Ovary (tissue), 9 donors: ENCODE results near the gene IFT57. TPM values are rescaled to one million over a fixed set of nuclear protein-coding genes. Genes with fewer than 3 reads are reported as not detected.

Experiments used
- DNase-seq, 5 donors: peaks; one replicate each; pipeline ENCODE4 v3.0.0-alpha.2; 2019 to 2020
- H3K27ac ChIP-seq, 2 donors: fragments of 200-600 bp; one replicate each; pipeline versions ENCODE4 v1.5.1 to v1.8.0; 2019 to 2022
- H3K27me3 ChIP-seq: fragments of 200-600 bp; one replicate; pipeline ENCODE4 v1.8.0; 2022
- H3K36me3 ChIP-seq: fragments of 200-600 bp; sonication (generic); one replicate; pipeline ENCODE4 v1.5.1; 2019
- H3K4me1 ChIP-seq: one replicate; pipeline ENCODE4 v1.8.1; 2013; ENCODE audit warnings: mild to moderate bottlenecking, moderate library complexity; ENCODE audit not compliant: insufficient read depth
- H3K4me3 ChIP-seq: fragments of 200-600 bp; sonication (generic); one replicate; pipeline ENCODE4 v1.5.1; 2017
- H3K9me3 ChIP-seq, 2 donors: fragments of 200-600 bp in 1 of 2; sonication (generic) in 1 of 2; one replicate each; pipeline versions ENCODE4 v1.5.1 to v1.8.1; 2013 to 2019; ENCODE audit warnings: mild to moderate bottlenecking in 1 of 2, moderate library complexity in 1 of 2
- EP300 ChIP-seq: sonication (generic); formaldehyde crosslinking; IDR thresholded peaks from one replicate; pipeline ENCODE4 v1.6.1; 2017; ENCODE audit warnings: antibody characterized with exemption
- POLR2A ChIP-seq: fragments of 450-650 bp; IDR thresholded peaks from one replicate; pipeline ENCODE4 v1.6.1; 2017; ENCODE audit warnings: antibody characterized with exemption, mild to moderate bottlenecking, moderate library complexity
- WGBS, 3 donors: extraction: QIAGEN DNeasy Blood & Tissue Kit in 1 of 3; methylation state at CpG; one replicate each; pipeline versions ENCODE4 v1.1.5 to v1.1.7; 2013 to 2017; 5-methylcytosine and 5-hydroxymethylcytosine counted together
- intact Hi-C, 4 donors: fragments of 100-400 bp; cut with DNase I; formaldehyde crosslinking; loops; one replicate each; pipeline versions ENCODE4 v1.11.0 to v1.15.1; 2022 to 2023
- polyA plus RNA-seq, 2 donors: library from polyadenylated mRNA; stranded (reverse); fragments of 200-250 nt in 1 of 2; fragments of 350-450 nt in 1 of 2; fragmentation: Illumina TruSeq in 1 of 2; extraction: RNeasy Lipid Tissue Mini Kit (QIAGEN cat#74804) in 1 of 2; gene quantifications; one replicate each; pipeline ENCODE4 v1.2.3, GENCODE V29; 2013 to 2014
- total RNA-seq, 7 donors: library from RNA; depleted of rRNA in 2 of 7; stranded (reverse); fragments of >200 nt in 2 of 7; fragmentation: NEBNext Ultra II Directional in 3 of 7; extraction: Animal tissue kit (Norgen Biotek cat#: 25700) in 3 of 7; gene quantifications; one replicate each; pipeline versions ENCODE4 v1.1.0 to v1.2.4, GENCODE V29; 2016 to 2023
- TF ChIP-seq, protein P1 (sequence below), 3 donors: fragments of 450-650 bp in 2 of 3; fragments of 200-600 bp in 1 of 3; IDR thresholded peaks; one replicate each; pipeline versions ENCODE4 v1.5.1 to v1.8.0; 2016 to 2022; ENCODE audit warnings: antibody characterized with exemption in 3 of 3, mild to moderate bottlenecking in 1 of 3
- donor health status: DM: no; HTN: no; CAD: no; lungs with moderate emphysema.
- donor health status: DM: no; HTN: no; CAD: no.
- donor health status: Bipolar disorder and iron deficiency.
- donor health status: DM: yes; HTN: yes; CAD: no.
- donor health status: DM: no; HTN: no; CAD: no.
- donor health status: DM: yes; HTN: yes; CAD: no.

IFT57 gene
- total and polyA plus RNA-seq, 9 donors, result 31.0 to 155 (median 50.0) TPM

DNA sequence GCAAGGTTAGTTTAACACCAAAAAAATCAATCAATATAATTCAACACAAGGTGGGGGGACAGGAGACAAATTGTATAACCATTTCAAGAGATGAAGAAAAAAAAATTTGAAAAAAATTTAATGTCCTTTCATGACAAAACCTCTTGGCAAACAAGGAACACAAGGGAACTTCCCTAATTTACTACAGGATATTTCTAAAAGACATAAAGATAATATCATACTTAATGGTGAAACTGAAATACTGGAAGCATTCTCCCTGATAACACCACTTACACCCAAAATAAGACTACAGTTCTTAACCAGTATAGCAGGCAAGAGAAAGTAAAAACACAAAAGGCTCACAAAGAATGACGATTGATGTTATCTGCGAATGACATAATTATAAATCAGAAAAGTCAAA lies 44.7 kb downstream of the IFT57 start:
- no peak for DNase-seq
- no peak overlapping the region for H3K27ac ChIP-seq
- H3K4me1 ChIP-seq, result no peaks in the 10 kb centered on the region
- no peaks in the 10 kb centered on the region for H3K27me3 ChIP-seq
- H3K36me3 ChIP-seq, result no peaks in the 10 kb centered on the region
- intact Hi-C loops, result no loop called here
- no peak for TF ChIP-seq EP300
- TF ChIP-seq, protein P1, sequence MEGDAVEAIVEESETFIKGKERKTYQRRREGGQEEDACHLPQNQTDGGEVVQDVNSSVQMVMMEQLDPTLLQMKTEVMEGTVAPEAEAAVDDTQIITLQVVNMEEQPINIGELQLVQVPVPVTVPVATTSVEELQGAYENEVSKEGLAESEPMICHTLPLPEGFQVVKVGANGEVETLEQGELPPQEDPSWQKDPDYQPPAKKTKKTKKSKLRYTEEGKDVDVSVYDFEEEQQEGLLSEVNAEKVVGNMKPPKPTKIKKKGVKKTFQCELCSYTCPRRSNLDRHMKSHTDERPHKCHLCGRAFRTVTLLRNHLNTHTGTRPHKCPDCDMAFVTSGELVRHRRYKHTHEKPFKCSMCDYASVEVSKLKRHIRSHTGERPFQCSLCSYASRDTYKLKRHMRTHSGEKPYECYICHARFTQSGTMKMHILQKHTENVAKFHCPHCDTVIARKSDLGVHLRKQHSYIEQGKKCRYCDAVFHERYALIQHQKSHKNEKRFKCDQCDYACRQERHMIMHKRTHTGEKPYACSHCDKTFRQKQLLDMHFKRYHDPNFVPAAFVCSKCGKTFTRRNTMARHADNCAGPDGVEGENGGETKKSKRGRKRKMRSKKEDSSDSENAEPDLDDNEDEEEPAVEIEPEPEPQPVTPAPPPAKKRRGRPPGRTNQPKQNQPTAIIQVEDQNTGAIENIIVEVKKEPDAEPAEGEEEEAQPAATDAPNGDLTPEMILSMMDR (IDR thresholded peaks at IDR 0.05), result no peak
- TF ChIP-seq POLR2A, result no peak
- H3K4me3 ChIP-seq, result no peak overlapping the region
- no peaks in the 10 kb centered on the region for H3K9me3 ChIP-seq
- 87 to 97% (median 88%) methylated on average over 2 of the region's 2 CpGs for WGBS, 3 donors

DNA sequence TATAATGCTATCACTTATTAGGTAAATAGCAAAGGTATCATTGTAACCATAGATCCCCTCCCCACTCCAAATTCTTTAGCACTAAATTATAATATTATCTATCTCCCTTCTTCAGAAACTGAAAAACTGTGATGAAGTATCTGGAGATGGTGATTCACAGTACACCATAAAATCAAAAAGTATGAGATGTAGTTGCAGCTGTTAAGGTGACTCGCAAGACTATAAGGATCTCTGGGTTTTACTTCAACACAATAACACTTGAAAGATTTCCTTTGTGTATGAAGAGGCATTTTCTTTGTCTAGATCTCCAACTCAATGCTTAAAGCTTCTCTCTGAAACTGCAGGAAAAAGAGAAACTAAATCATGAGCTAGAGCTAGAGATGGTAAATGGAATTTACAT lies 46.9 kb downstream of the IFT57 start:
- 96 to 100% (median 97%) methylated on average over 1 of the region's 1 CpG for WGBS, 3 donors
- TF ChIP-seq, protein P1 (IDR thresholded peaks at IDR 0.05), result no peak
- TF ChIP-seq EP300 (no peak), POLR2A (no peak)
- H3K27me3 ChIP-seq, result no peaks in the 10 kb centered on the region

DNA sequence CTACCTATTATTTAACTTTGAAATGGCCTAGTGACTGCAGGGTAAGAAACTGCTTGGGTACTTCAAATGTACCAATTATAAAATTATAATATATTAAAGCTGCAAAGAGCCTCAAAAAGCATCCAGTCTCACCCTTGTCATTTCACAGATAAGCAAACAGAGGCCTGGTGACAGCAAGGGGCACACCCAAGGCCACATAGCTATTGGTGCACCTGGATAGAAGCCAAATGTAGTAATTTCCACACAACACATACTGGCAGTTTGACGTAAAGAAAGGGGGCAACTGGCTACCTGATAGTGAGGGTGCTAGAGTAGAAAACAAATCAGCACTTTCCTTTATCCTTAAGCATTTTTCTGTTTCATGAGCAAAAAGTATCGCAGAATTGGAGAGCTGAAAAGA lies 51.1 kb downstream of the IFT57 start:
- Histone ChIP-seq H3K27me3 (no peaks in the 10 kb centered on the region), H3K4me1 (no peaks in the 10 kb centered on the region), H3K36me3 (no peaks in the 10 kb centered on the region), H3K4me3 (no peak overlapping the region), H3K9me3 (no peaks in the 10 kb centered on the region), H3K27ac (no peak overlapping the region)
- 95 to 97% (median 96%) methylated on average over 2 of the region's 2 CpGs for WGBS, 3 donors
- no peak for DNase-seq
- TF ChIP-seq, protein P1 (IDR thresholded peaks at IDR 0.05), result no peak
- TF ChIP-seq POLR2A, result no peak
- intact Hi-C loops, result no loop called here

More for the DNA sequence above, 46.9 kb downstream of the IFT57 start:
- Histone ChIP-seq H3K36me3 (no peaks in the 10 kb centered on the region), H3K4me1 (no peaks in the 10 kb centered on the region), H3K4me3 (no peak overlapping the region), H3K27ac (no peak overlapping the region), H3K9me3 (no peaks in the 10 kb centered on the region)
- DNase-seq, result no peak
- intact Hi-C loops, result no loop called here

DNA sequence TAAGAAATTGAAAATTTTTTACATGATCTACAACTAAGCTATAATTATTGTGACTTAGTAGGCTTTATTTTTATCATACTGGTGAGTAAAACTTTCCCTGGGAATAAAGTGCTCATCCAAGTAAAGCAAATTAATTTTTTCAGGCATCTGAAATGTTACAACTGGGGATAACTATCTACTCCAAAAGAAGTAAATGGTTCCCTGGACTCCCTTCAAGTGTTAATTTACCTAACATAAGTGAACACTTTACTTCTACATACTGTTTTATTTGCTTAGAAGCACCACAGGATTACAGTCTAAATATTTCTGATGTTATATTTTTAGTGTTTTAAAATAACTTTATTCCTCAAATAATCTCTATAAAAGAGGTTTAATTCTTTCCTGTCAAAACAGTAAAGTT lies 57.8 kb downstream of the IFT57 start:
- TF ChIP-seq POLR2A, result no peak
- TF ChIP-seq EP300, result no peak
- TF ChIP-seq, protein P1 (IDR thresholded peaks at IDR 0.05), result no peak
- no peak overlapping the region for H3K27ac ChIP-seq
- H3K27me3 ChIP-seq, result no peaks in the 10 kb centered on the region
- DNase-seq, result no peak
- no peak overlapping the region for H3K4me3 ChIP-seq
- H3K4me1 ChIP-seq, result no peaks in the 10 kb centered on the region
- intact Hi-C loops, result no loop called here
- H3K9me3 ChIP-seq, result no peaks in the 10 kb centered on the region
- no peaks in the 10 kb centered on the region for H3K36me3 ChIP-seq

DNA sequence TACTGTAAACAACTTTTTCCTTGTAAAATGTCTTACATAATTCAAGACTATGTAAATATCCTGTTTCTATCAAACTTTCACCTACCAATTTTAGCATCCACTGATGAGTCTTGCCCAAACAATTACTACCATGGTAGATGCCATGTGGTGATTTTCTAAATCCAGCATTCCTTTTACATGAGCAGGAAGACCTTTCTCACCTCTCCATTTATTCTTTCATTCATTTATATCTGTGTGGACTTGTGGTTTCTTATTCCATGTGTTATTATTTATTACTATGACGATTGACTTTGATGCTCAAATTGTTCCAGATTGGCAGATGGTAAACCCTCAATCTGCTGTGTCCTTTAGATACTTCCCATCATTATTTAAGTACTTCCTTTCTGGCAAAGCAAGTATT lies 62.4 kb downstream of the IFT57 start:
- H3K27ac ChIP-seq, result no peak overlapping the region
- no peaks in the 10 kb centered on the region for H3K36me3 ChIP-seq
- no peaks in the 10 kb centered on the region for H3K9me3 ChIP-seq
- WGBS, 3 donors, result 76 to 94% (median 88%) methylated on average over 1 of the region's 1 CpG
- no peak for TF ChIP-seq POLR2A
- TF ChIP-seq, protein P1 (IDR thresholded peaks at IDR 0.05), result no peak
- no peak for TF ChIP-seq EP300
- peaks cover 3% of the 10 kb centered on the region for H3K4me1 ChIP-seq
- H3K4me3 ChIP-seq, result no peak overlapping the region
- DNase-seq, result no peak
- intact Hi-C loops, result no loop called here
- no peaks in the 10 kb centered on the region for H3K27me3 ChIP-seq
